Esophagus muscularis mucosa (tissue), 3 donors: ENCODE data around the gene SYNPO2.

ENCODE experiments used
- EP300 ChIP-seq: sonication (generic); formaldehyde crosslinking; IDR thresholded peaks from one replicate; pipeline ENCODE4 v1.6.1; 2017; ENCODE audit warnings: antibody characterized with exemption
- TF ChIP-seq, protein P1 (sequence below), 3 experiments: fragments of 200-600 bp in 2 of 3; fragments of 450-650 bp in 1 of 3; sonication (generic) in 2 of 3; IDR thresholded peaks; one replicate each; pipeline ENCODE4 v1.5.1; 2017 to 2019; ENCODE audit warnings: antibody characterized with exemption in 3 of 3, mild to moderate bottlenecking in 2 of 3, moderate library complexity in 1 of 3

DNA sequence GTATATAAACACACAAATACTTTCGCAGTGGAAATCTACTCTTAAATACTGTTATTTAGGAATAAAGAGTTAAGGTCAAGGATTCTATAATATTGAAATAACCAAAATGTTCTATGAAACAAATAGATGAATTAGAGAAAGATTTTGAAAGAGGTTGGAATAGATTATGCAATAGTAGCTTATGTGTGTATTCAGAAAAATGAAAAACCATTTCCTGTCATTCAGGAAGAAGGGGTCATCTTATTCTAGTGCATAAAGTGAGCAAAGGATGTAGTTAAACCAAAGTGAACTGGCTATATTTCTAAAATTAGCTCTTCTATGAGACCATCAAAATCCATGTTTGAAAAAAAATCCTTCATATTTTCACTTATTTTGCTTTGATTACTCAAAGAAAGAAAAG, 217.0 kb downstream of the SYNPO2 start:
- TF ChIP-seq, protein P1, sequence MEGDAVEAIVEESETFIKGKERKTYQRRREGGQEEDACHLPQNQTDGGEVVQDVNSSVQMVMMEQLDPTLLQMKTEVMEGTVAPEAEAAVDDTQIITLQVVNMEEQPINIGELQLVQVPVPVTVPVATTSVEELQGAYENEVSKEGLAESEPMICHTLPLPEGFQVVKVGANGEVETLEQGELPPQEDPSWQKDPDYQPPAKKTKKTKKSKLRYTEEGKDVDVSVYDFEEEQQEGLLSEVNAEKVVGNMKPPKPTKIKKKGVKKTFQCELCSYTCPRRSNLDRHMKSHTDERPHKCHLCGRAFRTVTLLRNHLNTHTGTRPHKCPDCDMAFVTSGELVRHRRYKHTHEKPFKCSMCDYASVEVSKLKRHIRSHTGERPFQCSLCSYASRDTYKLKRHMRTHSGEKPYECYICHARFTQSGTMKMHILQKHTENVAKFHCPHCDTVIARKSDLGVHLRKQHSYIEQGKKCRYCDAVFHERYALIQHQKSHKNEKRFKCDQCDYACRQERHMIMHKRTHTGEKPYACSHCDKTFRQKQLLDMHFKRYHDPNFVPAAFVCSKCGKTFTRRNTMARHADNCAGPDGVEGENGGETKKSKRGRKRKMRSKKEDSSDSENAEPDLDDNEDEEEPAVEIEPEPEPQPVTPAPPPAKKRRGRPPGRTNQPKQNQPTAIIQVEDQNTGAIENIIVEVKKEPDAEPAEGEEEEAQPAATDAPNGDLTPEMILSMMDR (IDR thresholded peaks at IDR 0.05), result no peak
- no peak for TF ChIP-seq EP300
